ENCODE results near the gene PRKG1. TPM values are rescaled to one million over a fixed set of nuclear protein-coding genes. Genes with fewer than 3 reads are reported as not detected.

The PRKG1 gene
- total and polyA plus RNA-seq, 2 of the 4 experiments (the other 2 are of a cell fraction): 3.5 to 18.3 TPM

DNA sequence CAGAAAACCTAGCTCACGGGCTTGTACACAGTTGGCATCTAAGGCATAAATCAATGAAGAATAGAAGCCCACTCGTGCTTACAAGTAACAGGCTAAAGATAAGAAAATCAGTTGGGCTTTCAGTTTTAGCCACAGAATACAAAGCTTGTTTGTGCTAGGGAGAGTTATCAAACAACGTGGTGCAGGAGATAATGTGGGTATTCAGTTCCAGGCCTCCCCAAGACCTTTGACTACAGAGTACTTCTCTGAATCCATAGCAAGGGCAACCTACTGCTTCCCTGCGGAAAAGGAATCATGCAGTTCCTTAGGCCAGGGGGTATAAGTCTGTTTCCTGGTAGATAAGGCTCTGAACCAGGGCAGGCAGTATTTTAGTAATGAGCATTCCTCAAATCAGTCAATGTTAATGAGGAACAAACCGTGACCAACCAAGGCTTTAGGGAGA is 844.6 kb downstream of the PRKG1 start:
- Histone ChIP-seq H4K8ac (ENCODE audit: low read depth in 2 of 2, low read length in 2 of 2) (no peak overlapping the region), H3K9me3 (ENCODE audit: control insufficient read depth, insufficient read depth, low read length) (no peaks in the 10 kb centered on the region), H3K4me2 (ENCODE audit: low read depth, low read length) (no peak overlapping the region), H3K27ac (ENCODE audit: insufficient read depth, low read length) (no peak overlapping the region), H3K36me3 (ENCODE audit: control insufficient read depth, insufficient read depth, low read length) (no peaks in the 10 kb centered on the region), H2AFZ (replicated peaks; ENCODE audit: low read length, poor library complexity) (no peak overlapping the region), H3K4me3 (ENCODE audit: insufficient read depth, low read depth, low read length) (no peak overlapping the region), H3K9me1 (ENCODE audit: insufficient read depth, low read length) (no peaks in the 10 kb centered on the region), H2BK15ac (ENCODE audit: low read depth, low read length) (no peak overlapping the region), H2BK20ac (ENCODE audit: low read depth, low read length) (no peak overlapping the region), H3K56ac (ENCODE audit: extremely low read depth, insufficient read depth, low read length) (no peak overlapping the region), H3K27me3 (ENCODE audit: control insufficient read depth, insufficient read depth, low read length) (no peaks in the 10 kb centered on the region), H3K79me1 (ENCODE audit: low read depth in 1 of 2, low read length in 2 of 2) (no peaks in the 10 kb centered on the region), H3K18ac (ENCODE audit: low read depth, low read length) (no peak overlapping the region), H3K14ac (replicated peaks; ENCODE audit: low read depth, low read length) (no peak overlapping the region), H4K5ac (ENCODE audit: low read depth, low read length) (no peak overlapping the region), H3K23ac (ENCODE audit: low read depth, low read length) (no peak overlapping the region), H3K4ac (ENCODE audit: low read depth, low read length) (no peak overlapping the region), H2AK5ac (ENCODE audit: low read depth, low read length) (no peak overlapping the region), H2BK5ac (ENCODE audit: low read depth, low read length, poor library complexity, severe bottlenecking) (no peak overlapping the region), H4K91ac (ENCODE audit: insufficient read depth, low read depth, low read length) (no peak overlapping the region), H4K20me1 (ENCODE audit: insufficient read depth, low read length) (no peaks in the 10 kb centered on the region), H3K9ac (ENCODE audit: low read depth, low read length) (no peak overlapping the region), H2BK120ac (ENCODE audit: low read depth, low read length) (no peak overlapping the region), H2AK9ac (replicated peaks; ENCODE audit: low read depth, low read length, poor library complexity) (no peak overlapping the region), H3K4me1 (ENCODE audit: control insufficient read depth, insufficient read depth, low read length) (no peaks in the 10 kb centered on the region)
- in situ Hi-C loops (cut with MboI; ENCODE audit: low sequenced_read_pairs) (no loop called here), intact Hi-C loops (cut with micrococcal nuclease) (no loop called here), dilution Hi-C loops (cut with HindIII; ENCODE audit: low sequenced_read_pairs, unreplicated experiment) (no loop called here)
- CTCF ChIA-PET: interaction anchor here (0.6 to 0.7 kb wide), 3 partner anchors 247 to 379 kb away, joined by 4 read pairs; no protein-coding TSS in a partner anchor
- no TSS peak for BruUV-seq (replicated peaks)
- ATAC-seq (ENCODE audit: low read depth) (no peak), DNase-seq (no peak)
- TF ChIP-seq, protein P1, sequence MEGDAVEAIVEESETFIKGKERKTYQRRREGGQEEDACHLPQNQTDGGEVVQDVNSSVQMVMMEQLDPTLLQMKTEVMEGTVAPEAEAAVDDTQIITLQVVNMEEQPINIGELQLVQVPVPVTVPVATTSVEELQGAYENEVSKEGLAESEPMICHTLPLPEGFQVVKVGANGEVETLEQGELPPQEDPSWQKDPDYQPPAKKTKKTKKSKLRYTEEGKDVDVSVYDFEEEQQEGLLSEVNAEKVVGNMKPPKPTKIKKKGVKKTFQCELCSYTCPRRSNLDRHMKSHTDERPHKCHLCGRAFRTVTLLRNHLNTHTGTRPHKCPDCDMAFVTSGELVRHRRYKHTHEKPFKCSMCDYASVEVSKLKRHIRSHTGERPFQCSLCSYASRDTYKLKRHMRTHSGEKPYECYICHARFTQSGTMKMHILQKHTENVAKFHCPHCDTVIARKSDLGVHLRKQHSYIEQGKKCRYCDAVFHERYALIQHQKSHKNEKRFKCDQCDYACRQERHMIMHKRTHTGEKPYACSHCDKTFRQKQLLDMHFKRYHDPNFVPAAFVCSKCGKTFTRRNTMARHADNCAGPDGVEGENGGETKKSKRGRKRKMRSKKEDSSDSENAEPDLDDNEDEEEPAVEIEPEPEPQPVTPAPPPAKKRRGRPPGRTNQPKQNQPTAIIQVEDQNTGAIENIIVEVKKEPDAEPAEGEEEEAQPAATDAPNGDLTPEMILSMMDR (conservative IDR thresholded peaks at IDR 0.05; ENCODE audit: low read depth, low read length): no peak
- TF ChIP-seq RAD21 (IDR thresholded peaks at IDR 0.05; ENCODE audit: low read length): no peak
- POLR2A ChIA-PET (ENCODE audit: unreplicated experiment): no interaction called here
- 40% methylated on average over 1 of the region's 5 CpGs; no CpG with 5 or more reads in 1 of the 2 experiments for WGBS, 2 experiments (ENCODE audit: extremely low coverage in 2 of 2, insufficient read length in 1 of 2)
